ENCODE data around the gene PIN4. TPM values are rescaled to one million over a fixed set of nuclear protein-coding genes. Genes with fewer than 3 reads are reported as not detected.
"Not testable (repeated sequence)": the region's sequence is repeated elsewhere in the genome, so short reads cannot be mapped to it uniquely, and the experiment has no call there.

The PIN4 gene
- polyA plus RNA-seq, 1 donor from 2014 or later = 49.3 TPM

GRCh38 chrX:72169008-72169728 lies 12.4 kb upstream of the PIN4 start:
- H3K9me3 ChIP-seq (ENCODE audit: low read length) = no peaks in the 10 kb centered on the region
- H3K4me3 ChIP-seq (ENCODE audit: low read length) = no peak overlapping the region
- H3K9ac ChIP-seq (ENCODE audit: low read length) = no peak overlapping the region
- H3K4me2 ChIP-seq (ENCODE audit: low read length) = no peak overlapping the region
- H3F3A ChIP-seq (ENCODE audit: insufficient read depth, low read length, poor library complexity, severe bottlenecking) = no peaks in the 10 kb centered on the region
- TF ChIP-seq POLR2AphosphoS5 (IDR thresholded peaks at IDR 0.05) = no peak
- no peak for TF ChIP-seq EP300 (conservative IDR thresholded peaks at IDR 0.05; ENCODE audit: poor library complexity, severe bottlenecking)
- TF ChIP-seq MXI1 (conservative IDR thresholded peaks at IDR 0.05; ENCODE audit: poor library complexity, severe bottlenecking) = no peak
- TF ChIP-seq, protein P1, sequence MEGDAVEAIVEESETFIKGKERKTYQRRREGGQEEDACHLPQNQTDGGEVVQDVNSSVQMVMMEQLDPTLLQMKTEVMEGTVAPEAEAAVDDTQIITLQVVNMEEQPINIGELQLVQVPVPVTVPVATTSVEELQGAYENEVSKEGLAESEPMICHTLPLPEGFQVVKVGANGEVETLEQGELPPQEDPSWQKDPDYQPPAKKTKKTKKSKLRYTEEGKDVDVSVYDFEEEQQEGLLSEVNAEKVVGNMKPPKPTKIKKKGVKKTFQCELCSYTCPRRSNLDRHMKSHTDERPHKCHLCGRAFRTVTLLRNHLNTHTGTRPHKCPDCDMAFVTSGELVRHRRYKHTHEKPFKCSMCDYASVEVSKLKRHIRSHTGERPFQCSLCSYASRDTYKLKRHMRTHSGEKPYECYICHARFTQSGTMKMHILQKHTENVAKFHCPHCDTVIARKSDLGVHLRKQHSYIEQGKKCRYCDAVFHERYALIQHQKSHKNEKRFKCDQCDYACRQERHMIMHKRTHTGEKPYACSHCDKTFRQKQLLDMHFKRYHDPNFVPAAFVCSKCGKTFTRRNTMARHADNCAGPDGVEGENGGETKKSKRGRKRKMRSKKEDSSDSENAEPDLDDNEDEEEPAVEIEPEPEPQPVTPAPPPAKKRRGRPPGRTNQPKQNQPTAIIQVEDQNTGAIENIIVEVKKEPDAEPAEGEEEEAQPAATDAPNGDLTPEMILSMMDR (IDR thresholded peaks at IDR 0.05; ENCODE audit: poor library complexity, severe bottlenecking) = no peak
- no peak overlapping the region for H3K27ac ChIP-seq (ENCODE audit: low read length)
- no peaks in the 10 kb centered on the region for H3K36me3 ChIP-seq (ENCODE audit: insufficient read depth, low read length)
- H4K20me1 ChIP-seq (ENCODE audit: insufficient read depth) = no peaks in the 10 kb centered on the region
- no peaks in the 10 kb centered on the region for H3K9me2 ChIP-seq (ENCODE audit: insufficient read depth, low read length)
- H3K27me3 ChIP-seq (ENCODE audit: insufficient read depth, low read depth, low read length) = no peaks in the 10 kb centered on the region
- no peak overlapping the region for H2AFZ ChIP-seq (ENCODE audit: low read depth, low read length)
- no peaks in the 10 kb centered on the region for H3K79me2 ChIP-seq (replicated peaks; ENCODE audit: insufficient read depth, low read length)

DNA sequence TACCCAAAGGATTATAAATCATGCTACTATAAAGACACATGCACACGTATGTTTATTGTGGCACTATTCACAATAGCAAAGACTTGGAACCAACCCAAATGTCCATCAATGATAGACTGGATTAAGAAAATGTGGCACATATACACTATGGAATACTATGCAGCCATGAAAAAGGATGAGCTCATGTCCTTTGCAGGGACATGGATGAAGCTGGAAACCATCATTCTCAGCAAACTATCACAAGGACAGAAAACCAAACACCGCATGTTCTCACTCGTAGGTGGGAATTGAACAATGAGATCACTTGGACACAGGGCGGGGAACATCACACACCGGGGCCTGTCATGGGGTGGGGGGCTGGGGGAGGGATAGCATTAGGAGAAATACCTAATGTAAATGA lies 5.3 kb upstream of the PIN4 start:
- H3K27me3 ChIP-seq (ENCODE audit: insufficient read depth, low read depth, low read length); H3K9ac ChIP-seq (ENCODE audit: low read length); H3K4me2 ChIP-seq (ENCODE audit: low read length); H3F3A ChIP-seq (ENCODE audit: insufficient read depth, low read length, poor library complexity, severe bottlenecking); H4K20me1 ChIP-seq (ENCODE audit: insufficient read depth); H3K9me3 ChIP-seq (ENCODE audit: low read length); H3K4me3 ChIP-seq (ENCODE audit: low read length); H3K9me2 ChIP-seq (ENCODE audit: insufficient read depth, low read length); H2AFZ ChIP-seq (ENCODE audit: low read depth, low read length); H3K79me2 ChIP-seq (replicated peaks; ENCODE audit: insufficient read depth, low read length); H3K36me3 ChIP-seq (ENCODE audit: insufficient read depth, low read length); H3K27ac ChIP-seq (ENCODE audit: low read length): not testable (repeated sequence)

DNA sequence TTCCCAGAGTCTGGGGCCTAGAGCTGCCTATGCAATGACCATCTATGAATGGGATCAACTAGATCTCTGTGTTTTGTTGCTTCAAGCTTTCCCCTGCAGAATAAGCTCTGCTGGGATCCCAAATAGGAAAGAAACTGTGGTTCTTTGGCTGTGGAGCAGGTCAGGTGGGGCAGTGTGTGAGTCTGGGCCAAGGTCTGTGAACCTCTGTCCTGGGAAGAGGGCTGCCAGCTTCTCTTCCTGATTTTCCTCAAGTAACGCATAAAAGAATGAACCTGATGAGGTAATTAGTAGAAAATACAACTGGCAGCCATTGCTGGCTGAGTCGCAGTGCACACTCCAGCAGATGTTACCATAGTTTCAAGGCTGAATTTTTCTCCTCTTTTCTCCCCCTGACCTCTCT lies 4.6 kb upstream of the PIN4 start:
- H3K27me3 ChIP-seq (ENCODE audit: insufficient read depth, low read depth, low read length) = no peaks in the 10 kb centered on the region
- H4K20me1 ChIP-seq (ENCODE audit: insufficient read depth) = no peaks in the 10 kb centered on the region
- H3K4me2 ChIP-seq (ENCODE audit: low read length) = no peak overlapping the region
- H3F3A ChIP-seq (ENCODE audit: insufficient read depth, low read length, poor library complexity, severe bottlenecking) = no peaks in the 10 kb centered on the region
- H3K79me2 ChIP-seq (replicated peaks; ENCODE audit: insufficient read depth, low read length) = no peaks in the 10 kb centered on the region
- H2AFZ ChIP-seq (ENCODE audit: low read depth, low read length) = no peak overlapping the region
- H3K9ac ChIP-seq (ENCODE audit: low read length) = no peak overlapping the region
- H3K4me3 ChIP-seq (ENCODE audit: low read length) = no peak overlapping the region
- no peaks in the 10 kb centered on the region for H3K9me3 ChIP-seq (ENCODE audit: low read length)
- H3K27ac ChIP-seq (ENCODE audit: low read length) = no peak overlapping the region
- TF ChIP-seq POLR2AphosphoS5 (IDR thresholded peaks at IDR 0.05) = no peak
- TF ChIP-seq, protein P2, sequence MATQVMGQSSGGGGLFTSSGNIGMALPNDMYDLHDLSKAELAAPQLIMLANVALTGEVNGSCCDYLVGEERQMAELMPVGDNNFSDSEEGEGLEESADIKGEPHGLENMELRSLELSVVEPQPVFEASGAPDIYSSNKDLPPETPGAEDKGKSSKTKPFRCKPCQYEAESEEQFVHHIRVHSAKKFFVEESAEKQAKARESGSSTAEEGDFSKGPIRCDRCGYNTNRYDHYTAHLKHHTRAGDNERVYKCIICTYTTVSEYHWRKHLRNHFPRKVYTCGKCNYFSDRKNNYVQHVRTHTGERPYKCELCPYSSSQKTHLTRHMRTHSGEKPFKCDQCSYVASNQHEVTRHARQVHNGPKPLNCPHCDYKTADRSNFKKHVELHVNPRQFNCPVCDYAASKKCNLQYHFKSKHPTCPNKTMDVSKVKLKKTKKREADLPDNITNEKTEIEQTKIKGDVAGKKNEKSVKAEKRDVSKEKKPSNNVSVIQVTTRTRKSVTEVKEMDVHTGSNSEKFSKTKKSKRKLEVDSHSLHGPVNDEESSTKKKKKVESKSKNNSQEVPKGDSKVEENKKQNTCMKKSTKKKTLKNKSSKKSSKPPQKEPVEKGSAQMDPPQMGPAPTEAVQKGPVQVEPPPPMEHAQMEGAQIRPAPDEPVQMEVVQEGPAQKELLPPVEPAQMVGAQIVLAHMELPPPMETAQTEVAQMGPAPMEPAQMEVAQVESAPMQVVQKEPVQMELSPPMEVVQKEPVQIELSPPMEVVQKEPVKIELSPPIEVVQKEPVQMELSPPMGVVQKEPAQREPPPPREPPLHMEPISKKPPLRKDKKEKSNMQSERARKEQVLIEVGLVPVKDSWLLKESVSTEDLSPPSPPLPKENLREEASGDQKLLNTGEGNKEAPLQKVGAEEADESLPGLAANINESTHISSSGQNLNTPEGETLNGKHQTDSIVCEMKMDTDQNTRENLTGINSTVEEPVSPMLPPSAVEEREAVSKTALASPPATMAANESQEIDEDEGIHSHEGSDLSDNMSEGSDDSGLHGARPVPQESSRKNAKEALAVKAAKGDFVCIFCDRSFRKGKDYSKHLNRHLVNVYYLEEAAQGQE (IDR thresholded peaks at IDR 0.05; ENCODE audit: borderline replicate concordance) = no peak
- no peak for TF ChIP-seq TAF1 (IDR thresholded peaks at IDR 0.05; ENCODE audit: low read depth)
- no peak for TF ChIP-seq EP300 (conservative IDR thresholded peaks at IDR 0.05; ENCODE audit: poor library complexity, severe bottlenecking)
- TF ChIP-seq SMC3 (conservative IDR thresholded peaks at IDR 0.05; ENCODE audit: poor library complexity) = no peak
- TF ChIP-seq, protein P1 (IDR thresholded peaks at IDR 0.05; ENCODE audit: poor library complexity, severe bottlenecking) = no peak
- no peak for TF ChIP-seq EZH2 (IDR thresholded peaks at IDR 0.05; ENCODE audit: borderline replicate concordance, insufficient read depth, low read length, poor library complexity, severe bottlenecking)
- TF ChIP-seq RAD21 (conservative IDR thresholded peaks at IDR 0.05) = no peak
- no peak for TF ChIP-seq MXI1 (conservative IDR thresholded peaks at IDR 0.05; ENCODE audit: poor library complexity, severe bottlenecking)
- no peaks in the 10 kb centered on the region for H3K36me3 ChIP-seq (ENCODE audit: insufficient read depth, low read length)
- H3K9me2 ChIP-seq (ENCODE audit: insufficient read depth, low read length) = no peaks in the 10 kb centered on the region
